ENCODE data around the gene NEK6.

The NEK6 gene

GRCh38 chr9:124298646-124299235 is 41.0 kb downstream of the NEK6 start:
- no peak for FAIRE-seq

- FAIRE-seq: no peak
These were observed 41.9 kb downstream of the NEK6 start for GRCh38 chr9:124299515-124300090.

- FAIRE-seq: no peak
These were observed 42.6 kb downstream of the NEK6 start for GRCh38 chr9:124300312-124300711.

- no peak for FAIRE-seq
These were observed 45.2 kb downstream of the NEK6 start for GRCh38 chr9:124302921-124303320.

- no peak for FAIRE-seq
These were observed 46.0 kb downstream of the NEK6 start for GRCh38 chr9:124303762-124304161.

- no peak for FAIRE-seq
These were observed 46.5 kb downstream of the NEK6 start for GRCh38 chr9:124304285-124304684.

- FAIRE-seq: no peak
These were observed 48.5 kb downstream of the NEK6 start for GRCh38 chr9:124306098-124306735.

- FAIRE-seq: no peak
These were observed 49.8 kb downstream of the NEK6 start for GRCh38 chr9:124307379-124308030.

- no peak for FAIRE-seq
These were observed 51.1 kb downstream of the NEK6 start for GRCh38 chr9:124308606-124309491.

- no peak for FAIRE-seq
These were observed 51.9 kb downstream of the NEK6 start for GRCh38 chr9:124309667-124310084.

GRCh38 chr9:124311283-124311682 is 53.5 kb downstream of the NEK6 start:
- FAIRE-seq: no peak

GRCh38 chr9:124312290-124313265 is 54.8 kb downstream of the NEK6 start:
- FAIRE-seq: no peak

- no peak for FAIRE-seq
These were observed 56.2 kb downstream of the NEK6 start for GRCh38 chr9:124313940-124314339.

GRCh38 chr9:124315882-124316281 is 58.1 kb downstream of the NEK6 start:
- FAIRE-seq: no peak

- no peak for FAIRE-seq
These were observed 62.6 kb downstream of the NEK6 start for GRCh38 chr9:124320062-124320973.

GRCh38 chr9:124321416-124321815 is 63.7 kb downstream of the NEK6 start:
- FAIRE-seq: no peak

GRCh38 chr9:124321935-124322334 is 64.2 kb downstream of the NEK6 start:
- FAIRE-seq: no peak

GRCh38 chr9:124322618-124323432 is 65.1 kb downstream of the NEK6 start:
- no peak for FAIRE-seq

- no peak for FAIRE-seq
These were observed 66.2 kb downstream of the NEK6 start for GRCh38 chr9:124323904-124324303.

GRCh38 chr9:124325816-124326215 is 68.1 kb downstream of the NEK6 start:
- FAIRE-seq: no peak
